HepG2 (cell line): ENCODE measurements around the gene ZBED6. TPM values are rescaled to one million over a fixed set of nuclear protein-coding genes. Genes with fewer than 3 reads are reported as not detected.

ENCODE experiments used
- ATRX ChIP-seq: sonication (generic); formaldehyde crosslinking; IDR thresholded peaks from 2 replicates; pipeline ENCODE4 v1.4.0; 2020; ENCODE audit warnings: missing genetic modification reagents, borderline replicate concordance
- DDIT3 ChIP-seq: sonication (generic); formaldehyde crosslinking; IDR thresholded peaks from 2 replicates; pipeline ENCODE4 v1.4.0; 2020; ENCODE audit warnings: mild to moderate bottlenecking, missing genetic modification reagents
- FOXO1 ChIP-seq: sonication (generic); formaldehyde crosslinking; IDR thresholded peaks from 2 replicates; pipeline ENCODE4 v1.4.0; 2020; ENCODE audit warnings: missing genetic modification reagents
- GTF2F1 ChIP-seq: fragments of 150-350 bp; IDR thresholded peaks from 2 replicates; pipeline ENCODE4 v1.6.1; 2014; ENCODE audit warnings: low read length
- IRF1 ChIP-seq: sonication (generic); formaldehyde crosslinking; IDR thresholded peaks from 2 replicates; pipeline ENCODE4 v1.4.0; 2020; ENCODE audit warnings: low read depth, mild to moderate bottlenecking, missing genetic modification reagents
- KMT2A ChIP-seq: sonication (generic); formaldehyde crosslinking; IDR thresholded peaks from 2 replicates; pipeline ENCODE4 v1.4.0; 2020; ENCODE audit warnings: missing genetic modification reagents
- MAFK ChIP-seq, 2 experiments: IDR thresholded peaks in 1 of 2; conservative IDR thresholded peaks in 1 of 2; 2 replicates each; pipeline ENCODE4 v1.6.1; 2011; ENCODE audit warnings: improper control_type of control experiment in 2 of 2, low read length in 2 of 2
- RBM39 ChIP-seq: fragments of 200-400 bp; formaldehyde crosslinking; IDR thresholded peaks from one replicate; pipeline ENCODE4 v1.6.1; 2018; ENCODE audit warnings: antibody characterized with exemption, mild to moderate bottlenecking, low read depth, low read length; ENCODE audit not compliant: poor library complexity, severe bottlenecking
- SMARCC2 ChIP-seq: fragments of 450-650 bp; IDR thresholded peaks from 2 replicates; pipeline ENCODE4 v1.6.1; 2017; ENCODE audit warnings: antibody characterized with exemption, mild to moderate bottlenecking
- ZBTB33 ChIP-seq: sonication (generic); formaldehyde crosslinking; IDR thresholded peaks from 2 replicates; pipeline ENCODE4 v1.4.0; 2020; ENCODE audit warnings: missing genetic modification reagents
- ZNF383 ChIP-seq: sonication (generic); formaldehyde crosslinking; IDR thresholded peaks from 2 replicates; pipeline ENCODE4 v1.4.0; 2020; ENCODE audit warnings: missing genetic modification reagents, mild to moderate bottlenecking, borderline replicate concordance
- ZNF558 ChIP-seq: sonication (generic); formaldehyde crosslinking; IDR thresholded peaks from 2 replicates; pipeline ENCODE4 v1.9.0; 2022; ENCODE audit warnings: mild to moderate bottlenecking, missing genetic modification reagents, borderline replicate concordance
- ZNF770 ChIP-seq: sonication (generic); formaldehyde crosslinking; IDR thresholded peaks from 2 replicates; pipeline ENCODE4 v1.5.0; 2020; ENCODE audit warnings: mild to moderate bottlenecking, missing genetic modification reagents
- ZSCAN20 ChIP-seq: sonication (generic); formaldehyde crosslinking; IDR thresholded peaks from 2 replicates; pipeline ENCODE4 v1.4.0; 2020; ENCODE audit warnings: missing genetic modification reagents, mild to moderate bottlenecking, borderline replicate concordance
- ZSCAN21 ChIP-seq: sonication (generic); formaldehyde crosslinking; IDR thresholded peaks from 2 replicates; pipeline ENCODE4 v1.8.0; 2022; ENCODE audit warnings: mild to moderate bottlenecking, missing genetic modification reagents, moderate library complexity, borderline replicate concordance
- polyA plus RNA-seq, 8 experiments: library from polyadenylated mRNA; depleted of rRNA in 3 of 8; stranded (reverse) in 7 of 8; unstranded in 1 of 8; fragments of >200 nt; fragmentation: Illumina TruSeq in 4 of 8; extraction: Trizol in 4 of 8; gene quantifications; 2 replicates each; pipeline versions ENCODE4 v1.2.1 to v1.2.3, GENCODE V29; 2011 to 2016; ENCODE audit warnings: low read depth in 4 of 8, missing spikeins in 1 of 8, mixed read lengths in 1 of 8; ENCODE audit not compliant: insufficient read depth in 1 of 8
- total RNA-seq, 5 experiments: library from RNA; depleted of rRNA; stranded (reverse); fragments of >200 nt; fragmentation: Illumina TruSeq; extraction: Trizol; gene quantifications; 2 replicates each; pipeline ENCODE4 v1.2.3, GENCODE V29; 2016; ENCODE audit warnings: low read depth in 1 of 5

ZBED6 gene
- total and polyA plus RNA-seq, 2 of the 13 experiments (the other 11 are each of a cell fraction or from before 2014, with no cell fraction given): 9.3 to 12.5 TPM

- TF ChIP-seq ZNF770 (CRISPR knock-in tag): no peak
- peak; percentile 76 for TF ChIP-seq GTF2F1
- TF ChIP-seq ZNF558: no peak
- TF ChIP-seq KMT2A (CRISPR knock-in tag): peak; percentile 67; the same call in 1 of the 2 replicates
- TF ChIP-seq ZNF383 (CRISPR knock-in tag): no peak
- TF ChIP-seq IRF1 (CRISPR knock-in tag): no peak
- TF ChIP-seq DDIT3: no peak
- TF ChIP-seq RBM39: peak; percentile 71
- TF ChIP-seq MAFK (conservative IDR thresholded peaks at IDR 0.05 in 1 of 2, IDR thresholded peaks at IDR 0.05 in 1 of 2; ENCODE audit: low read length in 2 of 2): no peak
- no peak for TF ChIP-seq SMARCC2
- no peak for TF ChIP-seq ZBTB33
- peak; percentile 49; the same call in 1 of the 2 replicates for TF ChIP-seq ZSCAN21 (CRISPR knock-in tag)
- TF ChIP-seq FOXO1: no peak; the same call in 1 of the 2 replicates
- no peak for TF ChIP-seq ATRX
- TF ChIP-seq ZSCAN20: peak; percentile 74; the same call in 1 of the 2 replicates
- TF ChIP-seq, all 625 proteins: peak for 221
These were observed at the start of gene ZBED6, which contains the start of gene ZC3H11A (continued) for GRCh38 chr1:203795441-203796235.
